ENCODE data around the gene TMPRSS9. TPM values are rescaled to one million over a fixed set of nuclear protein-coding genes. Genes with fewer than 3 reads are reported as not detected.
"Not testable (repeated sequence)": the region's sequence is repeated elsewhere in the genome, so short reads cannot be mapped to it uniquely, and the experiment has no call there.

The TMPRSS9 gene
- total RNA-seq, 1 donor from 2014 or later = not detected

- Mint-ChIP-seq H3K27me3 (peaks cover 3% of the 10 kb centered on the region), H3K9me3 (ENCODE audit: low read depth) (no peaks in the 10 kb centered on the region), H3K36me3 (ENCODE audit: insufficient read depth) (no peaks in the 10 kb centered on the region), H3K27ac (peak overlapping the region; percentile 67), H3K4me3 (ENCODE audit: low read depth) (peak overlapping the region; percentile 84), H3K4me1 (ENCODE audit: low read depth) (peaks cover 5% of the 10 kb centered on the region)
- no peak for TF ChIP-seq CTCF (IDR thresholded peaks at IDR 0.05; ENCODE audit: unreplicated experiment)
- DNase-seq (ENCODE audit: low spot score, unreplicated experiment) = no peak
Measured at GRCh38 chr19:2457394-2458037, 97.5 kb downstream of the TMPRSS9 start.

GRCh38 chr19:2458054-2458453, 98.0 kb downstream of the TMPRSS9 start:
- Mint-ChIP-seq H3K4me3 (ENCODE audit: low read depth) (no peak overlapping the region), H3K36me3 (ENCODE audit: insufficient read depth) (no peaks in the 10 kb centered on the region), H3K9me3 (ENCODE audit: low read depth) (no peaks in the 10 kb centered on the region), H3K4me1 (ENCODE audit: low read depth) (peaks cover 5% of the 10 kb centered on the region), H3K27me3 (peaks cover 3% of the 10 kb centered on the region), H3K27ac (peak overlapping the region; percentile 59)
- DNase-seq (ENCODE audit: low spot score, unreplicated experiment) = no peak
- TF ChIP-seq CTCF (IDR thresholded peaks at IDR 0.05; ENCODE audit: unreplicated experiment) = no peak

GRCh38 chr19:2458776-2459175, 98.7 kb downstream of the TMPRSS9 start:
- H3K4me3 Mint-ChIP-seq (ENCODE audit: low read depth); DNase-seq (ENCODE audit: low spot score, unreplicated experiment); H3K27me3 Mint-ChIP-seq; H3K36me3 Mint-ChIP-seq (ENCODE audit: insufficient read depth); H3K9me3 Mint-ChIP-seq (ENCODE audit: low read depth); H3K4me1 Mint-ChIP-seq (ENCODE audit: low read depth); H3K27ac Mint-ChIP-seq: not testable (repeated sequence)

GRCh38 chr19:2460245-2460644, 100.2 kb downstream of the TMPRSS9 start:
- DNase-seq (ENCODE audit: low spot score, unreplicated experiment) = no peak
- no peak for TF ChIP-seq CTCF (IDR thresholded peaks at IDR 0.05; ENCODE audit: unreplicated experiment)

GRCh38 chr19:2461751-2462634, 101.9 kb downstream of the TMPRSS9 start:
- Mint-ChIP-seq H3K9me3 (ENCODE audit: low read depth) (no peaks in the 10 kb centered on the region), H3K4me3 (ENCODE audit: low read depth) (peak overlapping the region; percentile 66), H3K36me3 (ENCODE audit: insufficient read depth) (no peaks in the 10 kb centered on the region), H3K27me3 (peaks cover 3% of the 10 kb centered on the region), H3K4me1 (ENCODE audit: low read depth) (peaks cover 2% of the 10 kb centered on the region), H3K27ac (no peak overlapping the region)
- TF ChIP-seq CTCF (IDR thresholded peaks at IDR 0.05; ENCODE audit: unreplicated experiment) = no peak
- no peak for DNase-seq (ENCODE audit: low spot score, unreplicated experiment)

More at GRCh38 chr19:2460245-2460644, 100.2 kb downstream of the TMPRSS9 start:
- Mint-ChIP-seq H3K27me3 (peaks cover 3% of the 10 kb centered on the region), H3K36me3 (ENCODE audit: insufficient read depth) (no peaks in the 10 kb centered on the region), H3K4me3 (ENCODE audit: low read depth) (no peak overlapping the region), H3K27ac (no peak overlapping the region), H3K4me1 (ENCODE audit: low read depth) (peaks cover 2% of the 10 kb centered on the region), H3K9me3 (ENCODE audit: low read depth) (no peaks in the 10 kb centered on the region)
